MM.1S (cell line): ENCODE data around the gene WFDC12.

Experiments used
- DNase-seq: peaks from one replicate; pipeline ENCODE4 v3.0.0-alpha.2; 2015
- H2AFZ ChIP-seq: fragments of 300-600 bp; sonication (generic); 2 replicates; pipeline ENCODE4 v1.6.0; 2016; ENCODE audit warnings: antibody characterized with exemption, low read length
- H3F3A ChIP-seq: fragments of 300-600 bp; sonication (generic); 2 replicates; pipeline ENCODE4 v1.6.1; 2016; ENCODE audit warnings: mild to moderate bottlenecking, antibody characterized with exemption, low read length, moderate library complexity, mixed read lengths; ENCODE audit not compliant: insufficient read depth
- H3K27ac ChIP-seq: fragments of 300-600 bp; sonication (generic); 2 replicates; pipeline ENCODE4 v1.5.1; 2016; ENCODE audit warnings: mild to moderate bottlenecking, low read length
- H3K27me3 ChIP-seq: fragments of 300-600 bp; sonication (generic); replicated peaks from 2 replicates; pipeline ENCODE4 v1.6.0; 2016; ENCODE audit warnings: low read length; ENCODE audit not compliant: insufficient read depth
- H3K36me3 ChIP-seq: fragments of 300-600 bp; sonication (generic); replicated peaks from 2 replicates; pipeline ENCODE4 v1.6.1; 2016; ENCODE audit warnings: mild to moderate bottlenecking, low read length, mixed read lengths; ENCODE audit not compliant: insufficient read depth
- H3K4me1 ChIP-seq: fragments of 300-600 bp; sonication (generic); 2 replicates; pipeline ENCODE4 v1.6.1; 2016; ENCODE audit warnings: low read length, mixed read lengths
- H3K4me2 ChIP-seq: fragments of 300-600 bp; sonication (generic); 2 replicates; pipeline ENCODE4 v1.6.0; 2016; ENCODE audit warnings: low read depth, low read length
- H3K4me3 ChIP-seq: fragments of 300-600 bp; sonication (generic); 2 replicates; pipeline ENCODE4 v1.5.1; 2016; ENCODE audit warnings: low read length, mixed read lengths
- H3K79me2 ChIP-seq: fragments of 300-600 bp; sonication (generic); 2 replicates; pipeline ENCODE4 v1.6.1; 2016; ENCODE audit warnings: mixed run types, low read length, mixed read lengths
- H3K9ac ChIP-seq: fragments of 300-600 bp; sonication (generic); 2 replicates; pipeline ENCODE4 v1.6.1; 2016; ENCODE audit warnings: low read length, mixed read lengths
- H3K9me2 ChIP-seq: fragments of 300-600 bp; sonication (generic); replicated peaks from 2 replicates; pipeline ENCODE4 v1.6.1; 2016; ENCODE audit warnings: mild to moderate bottlenecking, low read length, mixed read lengths; ENCODE audit not compliant: insufficient read depth
- H3K9me3 ChIP-seq: fragments of 300-600 bp; sonication (generic); replicated peaks from 2 replicates; pipeline ENCODE4 v1.6.1; 2016; ENCODE audit warnings: mild to moderate bottlenecking, low read length, mixed read lengths; ENCODE audit not compliant: insufficient read depth
- H4K20me1 ChIP-seq: fragments of 300-600 bp; sonication (generic); 2 replicates; pipeline ENCODE4 v1.6.1; 2016; ENCODE audit warnings: mild to moderate bottlenecking, low read length, moderate library complexity, mixed read lengths; ENCODE audit not compliant: insufficient read depth
- CTCF ChIP-seq: fragments of 300-600 bp; sonication (generic); IDR thresholded peaks from 2 replicates; pipeline ENCODE4 v1.5.1; 2016; ENCODE audit warnings: antibody characterized with exemption, low read length, mixed read lengths
- EZH2 ChIP-seq: fragments of 300-600 bp; sonication (generic); optimal IDR thresholded peaks from 2 replicates; pipeline ENCODE3; 2017; ENCODE audit warnings: low read depth, mild to moderate bottlenecking, antibody characterized with exemption, low read length, mixed read lengths
- EZH2phosphoT487 ChIP-seq: fragments of 300-600 bp; sonication (generic); IDR thresholded peaks from 2 replicates; pipeline ENCODE4 v1.6.1; 2018; ENCODE audit warnings: antibody characterized with exemption, low read length

Gene WFDC12

DNA sequence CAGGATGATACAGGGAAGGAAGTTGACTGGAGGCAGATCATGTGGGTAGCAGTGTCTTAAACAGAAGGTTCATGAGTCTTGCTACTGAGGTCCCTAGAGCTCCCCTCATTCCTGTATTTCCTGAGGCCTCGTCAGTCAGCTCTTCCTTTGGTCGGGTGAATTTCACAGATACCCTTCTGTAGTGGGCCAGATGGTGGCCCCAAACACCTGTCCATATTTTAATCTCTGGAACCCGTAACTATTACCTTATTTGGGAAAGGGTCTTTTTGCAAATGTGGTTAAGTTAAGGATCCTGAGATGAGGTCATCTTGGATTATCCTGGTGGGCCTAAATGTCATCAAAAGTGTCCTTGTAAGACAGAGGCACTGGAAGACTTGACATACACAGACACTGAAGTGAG is 32.9 kb downstream of the WFDC12 start:
- Histone ChIP-seq H3K9me2 (no peaks in the 10 kb centered on the region), H2AFZ (no peak overlapping the region), H3K4me3 (no peak overlapping the region), H3K9me3 (no peaks in the 10 kb centered on the region), H3F3A (no peaks in the 10 kb centered on the region), H3K36me3 (no peaks in the 10 kb centered on the region), H3K9ac (no peak overlapping the region), H3K4me2 (no peak overlapping the region), H3K27me3 (no peaks in the 10 kb centered on the region), H3K27ac (no peak overlapping the region), H4K20me1 (no peaks in the 10 kb centered on the region), H3K79me2 (no peaks in the 10 kb centered on the region), H3K4me1 (no peaks in the 10 kb centered on the region)
- no peak for TF ChIP-seq CTCF
- TF ChIP-seq EZH2phosphoT487 = no peak
- TF ChIP-seq EZH2 = no peak
- no peak for DNase-seq

DNA sequence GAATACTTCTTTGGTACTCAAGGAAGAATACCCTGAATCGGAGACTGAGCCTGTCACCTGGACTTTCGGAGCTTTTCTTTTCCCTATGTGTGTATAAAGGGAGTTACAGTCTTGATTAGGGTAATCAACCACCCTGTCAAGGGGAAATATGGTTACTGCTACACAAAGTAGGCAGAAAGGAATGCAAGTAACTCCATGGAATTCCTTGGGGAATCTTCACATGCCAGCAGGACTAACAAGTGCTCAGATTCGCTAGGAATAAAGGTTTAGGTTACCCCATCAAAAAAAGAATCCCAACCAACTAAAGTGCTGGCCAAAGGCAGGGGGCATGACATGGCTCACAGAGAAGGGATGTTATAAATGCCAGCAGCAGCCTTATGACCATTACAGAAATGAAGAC is 33.8 kb downstream of the WFDC12 start:
- no peak overlapping the region for H2AFZ ChIP-seq
- H3K4me2 ChIP-seq = no peak overlapping the region
- H3K4me1 ChIP-seq = no peaks in the 10 kb centered on the region
- DNase-seq = no peak
- H3K4me3 ChIP-seq = no peak overlapping the region
- H3K79me2 ChIP-seq = no peaks in the 10 kb centered on the region
- H4K20me1 ChIP-seq = no peaks in the 10 kb centered on the region
- no peaks in the 10 kb centered on the region for H3K36me3 ChIP-seq
- H3K27me3 ChIP-seq = no peaks in the 10 kb centered on the region
- no peaks in the 10 kb centered on the region for H3K9me2 ChIP-seq
- H3K9ac ChIP-seq = no peak overlapping the region
- H3F3A ChIP-seq = no peaks in the 10 kb centered on the region
- no peak for TF ChIP-seq EZH2phosphoT487
- TF ChIP-seq EZH2 = no peak
- no peak for TF ChIP-seq CTCF
- H3K9me3 ChIP-seq = no peaks in the 10 kb centered on the region
- H3K27ac ChIP-seq = no peak overlapping the region

- Histone ChIP-seq H3F3A (no peaks in the 10 kb centered on the region), H3K4me1 (no peaks in the 10 kb centered on the region), H2AFZ (no peak overlapping the region), H4K20me1 (no peaks in the 10 kb centered on the region), H3K27me3 (no peaks in the 10 kb centered on the region), H3K9ac (no peak overlapping the region), H3K9me2 (no peaks in the 10 kb centered on the region), H3K79me2 (no peaks in the 10 kb centered on the region), H3K27ac (no peak overlapping the region), H3K36me3 (no peaks in the 10 kb centered on the region; the same call in 1 of the 2 replicates), H3K4me2 (no peak overlapping the region), H3K4me3 (no peak overlapping the region), H3K9me3 (no peaks in the 10 kb centered on the region)
- TF ChIP-seq EZH2phosphoT487 = no peak
- no peak for TF ChIP-seq EZH2
- no peak for TF ChIP-seq CTCF
- DNase-seq = no peak
Observed at GRCh38 chr20:45088247-45088646, 36.0 kb downstream of the WFDC12 start.
